ENCODE measurements around the gene ZNF215. TPM values are rescaled to one million over a fixed set of nuclear protein-coding genes. Genes with fewer than 3 reads are reported as not detected.
"Not testable (repeated sequence)": the region's sequence is repeated elsewhere in the genome, so short reads cannot be mapped to it uniquely, and the experiment has no call there.

The ZNF215 gene
- total RNA-seq, 1 donor from 2014 or later, result 0.17 TPM

- intact Hi-C loops (cut with micrococcal nuclease), result no loop called here
- ATAC-seq (no peak), DNase-seq (no peak)
Observed at GRCh38 chr11:6928916-6929315, 2.7 kb downstream of the ZNF215 start.

DNA sequence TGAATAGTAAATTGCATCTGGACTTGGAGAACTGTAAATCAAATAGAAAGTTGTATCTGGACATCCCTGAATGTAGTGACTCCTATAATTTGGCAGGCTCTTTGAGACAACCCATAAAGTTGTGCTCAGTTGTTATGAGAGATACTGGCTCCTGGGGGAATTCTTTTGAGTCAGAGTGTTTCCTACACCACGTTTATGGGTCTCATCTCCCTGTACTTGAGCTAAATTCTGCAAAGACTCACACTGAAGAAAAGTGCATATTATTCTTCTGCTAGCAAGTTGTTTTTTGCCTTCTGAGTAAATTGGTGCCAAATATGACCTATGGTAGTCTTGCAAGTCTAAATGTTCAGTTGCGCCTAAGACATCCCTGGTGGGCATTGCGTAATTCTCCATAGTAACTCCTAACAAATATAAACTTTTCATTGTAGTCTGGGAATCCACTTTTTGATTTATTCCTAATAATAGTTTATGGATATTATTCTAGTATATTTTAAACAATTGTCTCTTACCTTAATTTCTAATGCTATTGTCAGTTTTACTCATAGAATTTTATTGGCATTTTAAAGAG, 5.0 kb downstream of the ZNF215 start:
- ATAC-seq (no peak), DNase-seq (no peak)

GRCh38 chr11:6932145-6932544, 5.9 kb downstream of the ZNF215 start:
- DNase-seq (no peak), ATAC-seq (no peak)
- intact Hi-C loops (cut with micrococcal nuclease), result no loop called here

More for the DNA sequence above, 5.0 kb downstream of the ZNF215 start:
- intact Hi-C loops (cut with micrococcal nuclease), result no loop called here

GRCh38 chr11:6941970-6942369, 15.7 kb downstream of the ZNF215 start:
- DNase-seq (no peak), ATAC-seq (no peak)
- intact Hi-C loops (cut with micrococcal nuclease), result no loop called here

- DNase-seq (no peak), ATAC-seq (no peak)
- intact Hi-C loops (cut with micrococcal nuclease), result no loop called here
Observed at GRCh38 chr11:6943131-6943530, 16.9 kb downstream of the ZNF215 start.

DNA sequence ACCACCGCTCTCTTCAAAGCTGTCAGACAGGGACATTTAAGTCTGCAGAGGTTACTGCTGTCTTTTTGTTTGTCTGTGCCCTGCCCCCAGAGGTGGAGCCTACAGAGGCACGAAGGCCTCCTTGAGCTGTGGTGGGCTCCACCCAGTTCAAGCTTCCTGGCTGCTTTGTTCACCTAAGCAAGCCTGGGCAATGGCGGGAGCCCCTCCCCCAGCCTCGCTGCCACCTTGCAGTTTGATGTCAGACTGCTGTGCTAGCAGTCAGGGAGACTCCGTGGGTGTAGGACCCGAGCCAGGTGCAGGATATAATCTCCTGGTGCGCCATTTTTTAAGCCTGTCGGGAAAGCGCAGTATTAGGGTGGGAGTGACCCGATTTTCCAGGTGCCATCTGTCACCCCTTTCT, 28.0 kb downstream of the ZNF215 start:
- ATAC-seq; DNase-seq; intact Hi-C loops (cut with micrococcal nuclease): not testable (repeated sequence)

GRCh38 chr11:6962141-6962540, 35.9 kb downstream of the ZNF215 start:
- ATAC-seq (no peak), DNase-seq (no peak)
- intact Hi-C loops (cut with micrococcal nuclease), result no loop called here

DNA sequence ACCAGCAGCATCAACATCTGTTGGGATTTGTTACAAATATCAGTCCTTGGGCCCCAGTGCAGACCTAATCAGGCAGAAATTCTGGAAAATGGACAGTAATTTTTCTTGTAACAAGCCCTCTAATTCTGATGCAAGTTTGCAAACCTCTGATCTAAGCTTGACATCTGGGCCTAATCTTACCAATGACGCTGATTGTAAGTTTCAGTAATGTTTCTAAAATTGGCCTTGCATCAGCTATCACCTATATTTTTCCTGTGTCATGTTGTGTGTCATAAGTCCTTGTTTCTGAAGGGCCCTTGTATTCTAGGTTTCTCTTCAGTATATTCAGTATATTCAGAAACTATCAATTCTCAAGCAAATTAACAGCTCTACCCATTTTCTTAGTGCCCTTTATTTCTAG, 36.4 kb downstream of the ZNF215 start:
- intact Hi-C loops (cut with micrococcal nuclease), result no loop called here
- no peak for ATAC-seq
- no peak for DNase-seq

- no peak for DNase-seq
- intact Hi-C loops (cut with micrococcal nuclease), result no loop called here
- ATAC-seq, result no peak
Observed at GRCh38 chr11:6968816-6969215, 42.6 kb downstream of the ZNF215 start.

GRCh38 chr11:6969854-6970253, 43.6 kb downstream of the ZNF215 start:
- intact Hi-C loops (cut with micrococcal nuclease); ATAC-seq; DNase-seq: not testable (repeated sequence)

GRCh38 chr11:6979365-6979764, 53.1 kb downstream of the ZNF215 start:
- intact Hi-C loops (cut with micrococcal nuclease), result no loop called here
- ATAC-seq (no peak), DNase-seq (no peak)

DNA sequence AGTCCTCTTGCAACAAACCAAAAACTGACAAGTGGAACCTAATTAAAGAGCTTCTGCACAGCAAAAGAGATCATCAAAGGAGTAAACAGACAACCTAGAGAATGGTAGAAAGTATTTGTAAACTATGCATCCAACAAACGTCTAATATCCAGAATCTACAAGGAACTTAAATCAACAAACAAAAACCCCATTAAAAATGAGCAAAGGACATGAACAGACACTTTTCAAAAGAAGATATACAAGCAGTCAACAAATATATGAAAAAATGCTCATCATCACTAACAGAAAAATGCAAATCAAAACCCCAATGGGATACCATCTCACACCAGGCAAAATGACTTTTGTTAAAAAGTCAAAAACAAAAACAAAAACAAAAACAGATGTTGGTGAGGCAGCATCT, 60.3 kb downstream of the ZNF215 start:
- no peak for DNase-seq
- intact Hi-C loops (cut with micrococcal nuclease), result no loop called here
- no peak for ATAC-seq

DNA sequence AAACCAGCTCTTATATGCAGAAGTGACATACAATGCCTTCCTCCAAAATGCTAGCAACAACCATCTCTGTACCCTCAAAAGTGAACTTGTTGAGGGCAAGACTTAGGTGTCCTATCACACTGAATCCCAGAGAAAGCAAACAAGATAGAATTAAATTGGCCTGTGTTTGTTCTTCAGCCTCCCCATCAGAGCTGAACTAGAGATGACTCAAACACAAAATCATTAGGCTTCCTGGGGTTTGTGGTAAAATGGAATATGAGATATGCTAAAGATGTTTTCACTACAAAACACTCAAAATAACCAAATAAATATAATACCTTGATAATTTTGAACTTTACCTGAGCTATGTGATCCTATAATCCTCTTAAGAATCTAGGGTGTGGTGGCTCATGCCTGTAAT, 62.3 kb downstream of the ZNF215 start:
- DNase-seq, result no peak
- intact Hi-C loops (cut with micrococcal nuclease), result no loop called here
- no peak for ATAC-seq

DNA sequence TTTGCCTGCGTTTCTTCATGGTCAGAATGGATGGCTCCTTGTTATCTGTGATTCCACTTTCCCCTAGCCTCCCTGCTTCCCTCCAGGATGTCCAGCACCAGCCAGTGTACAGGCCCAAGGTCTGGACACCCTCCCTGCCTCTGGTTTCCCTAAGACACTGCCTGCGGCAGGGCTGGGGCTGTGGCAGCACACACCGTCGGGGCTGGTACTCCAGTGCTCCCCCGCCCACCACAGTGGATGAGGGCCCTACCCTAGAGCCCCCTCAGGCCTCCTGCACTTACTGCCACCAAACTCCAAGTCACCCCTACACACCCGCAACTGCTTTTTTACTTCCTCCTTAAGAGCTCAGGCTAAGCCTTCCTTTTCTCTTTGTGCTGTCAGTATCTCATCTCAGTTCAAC, 65.0 kb downstream of the ZNF215 start:
- no peak for DNase-seq
- ATAC-seq, result no peak
- intact Hi-C loops (cut with micrococcal nuclease), result no loop called here

- DNase-seq (no peak), ATAC-seq (no peak)
- intact Hi-C loops (cut with micrococcal nuclease), result no loop called here
Observed at GRCh38 chr11:6992026-6992425, 65.8 kb downstream of the ZNF215 start.

GRCh38 chr11:6992457-6993417, 66.5 kb downstream of the ZNF215 start:
- ATAC-seq (no peak), DNase-seq (no peak)
- intact Hi-C loops (cut with micrococcal nuclease), result no loop called here

- DNase-seq, result no peak
- no peak for ATAC-seq
- intact Hi-C loops (cut with micrococcal nuclease), result no loop called here
Observed at GRCh38 chr11:6995703-6996102, 69.5 kb downstream of the ZNF215 start.

- intact Hi-C loops (cut with micrococcal nuclease), result no loop called here
- DNase-seq, result no peak
- no peak for ATAC-seq
Observed at GRCh38 chr11:7004482-7004881, 78.3 kb downstream of the ZNF215 start.

Measured in left ventricle myocardium superior (tissue), 1 donor.